ENCODE results near the gene CMBL.

The CMBL gene

DNA sequence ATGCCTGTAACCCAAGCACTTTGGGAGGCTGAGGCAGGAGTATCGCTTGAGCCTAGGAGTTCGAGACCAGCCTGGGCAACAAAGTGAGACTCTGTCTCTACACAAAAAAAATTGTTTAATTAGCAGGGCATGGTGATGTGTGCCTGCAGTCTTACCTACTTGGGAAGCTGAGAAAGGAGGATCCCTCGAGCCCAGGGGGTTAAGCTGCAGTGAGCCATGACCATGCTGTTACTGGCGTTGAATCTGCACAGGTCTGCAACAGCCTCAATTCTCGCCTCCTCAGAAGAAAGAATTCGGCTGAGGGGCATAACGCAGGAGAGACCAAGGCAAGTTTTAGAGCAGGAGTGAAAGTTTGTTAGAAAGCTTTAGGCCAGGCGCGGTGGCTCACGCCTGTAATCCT lies 39.6 kb downstream of the CMBL start:
- Histone ChIP-seq H3K4me3 (ENCODE audit: low read length, poor library complexity, severe bottlenecking) (no peak overlapping the region), H3K4me2 (ENCODE audit: low read depth, low read length, poor library complexity, severe bottlenecking) (no peak overlapping the region), H3K9me2 (replicated peaks; ENCODE audit: low read depth, low read length) (no peaks in the 10 kb centered on the region), H3K79me2 (ENCODE audit: insufficient read depth, low read length) (no peaks in the 10 kb centered on the region), H3K4me1 (ENCODE audit: insufficient read depth, low read length, poor library complexity, severe bottlenecking) (no peaks in the 10 kb centered on the region), H3K9me3 (ENCODE audit: insufficient read depth, low read depth, low read length) (no peaks in the 10 kb centered on the region), H4K20me1 (ENCODE audit: insufficient read depth, low read length, poor library complexity, severe bottlenecking) (no peaks in the 10 kb centered on the region), H3K27me3 (ENCODE audit: insufficient read depth, low read length, poor library complexity, severe bottlenecking) (no peaks in the 10 kb centered on the region), H2AFZ (ENCODE audit: low read length) (no peak overlapping the region), H3K36me3 (ENCODE audit: insufficient read depth, low read length) (peaks cover 33% of the 10 kb centered on the region; the same call in 1 of the 2 replicates), H3F3A (ENCODE audit: low read depth) (peaks cover 7% of the 10 kb centered on the region; the same call in 1 of the 2 replicates), H3K9ac (ENCODE audit: low read depth, low read length, poor library complexity, severe bottlenecking) (no peak overlapping the region)
- TF ChIP-seq, protein P1, sequence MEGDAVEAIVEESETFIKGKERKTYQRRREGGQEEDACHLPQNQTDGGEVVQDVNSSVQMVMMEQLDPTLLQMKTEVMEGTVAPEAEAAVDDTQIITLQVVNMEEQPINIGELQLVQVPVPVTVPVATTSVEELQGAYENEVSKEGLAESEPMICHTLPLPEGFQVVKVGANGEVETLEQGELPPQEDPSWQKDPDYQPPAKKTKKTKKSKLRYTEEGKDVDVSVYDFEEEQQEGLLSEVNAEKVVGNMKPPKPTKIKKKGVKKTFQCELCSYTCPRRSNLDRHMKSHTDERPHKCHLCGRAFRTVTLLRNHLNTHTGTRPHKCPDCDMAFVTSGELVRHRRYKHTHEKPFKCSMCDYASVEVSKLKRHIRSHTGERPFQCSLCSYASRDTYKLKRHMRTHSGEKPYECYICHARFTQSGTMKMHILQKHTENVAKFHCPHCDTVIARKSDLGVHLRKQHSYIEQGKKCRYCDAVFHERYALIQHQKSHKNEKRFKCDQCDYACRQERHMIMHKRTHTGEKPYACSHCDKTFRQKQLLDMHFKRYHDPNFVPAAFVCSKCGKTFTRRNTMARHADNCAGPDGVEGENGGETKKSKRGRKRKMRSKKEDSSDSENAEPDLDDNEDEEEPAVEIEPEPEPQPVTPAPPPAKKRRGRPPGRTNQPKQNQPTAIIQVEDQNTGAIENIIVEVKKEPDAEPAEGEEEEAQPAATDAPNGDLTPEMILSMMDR (conservative IDR thresholded peaks at IDR 0.05; ENCODE audit: low read length), result no peak
- TF ChIP-seq EZH2phosphoT487 (IDR thresholded peaks at IDR 0.05; ENCODE audit: borderline replicate concordance), result no peak

GRCh38 chr5:10266839-10267238 lies 40.9 kb downstream of the CMBL start:
- no peaks in the 10 kb centered on the region for H3K9me2 ChIP-seq (replicated peaks; ENCODE audit: low read depth, low read length)
- H3K27me3 ChIP-seq (ENCODE audit: insufficient read depth, low read length, poor library complexity, severe bottlenecking), result no peaks in the 10 kb centered on the region
- no peak overlapping the region for H3K4me2 ChIP-seq (ENCODE audit: low read depth, low read length, poor library complexity, severe bottlenecking)
- no peaks in the 10 kb centered on the region for H4K20me1 ChIP-seq (ENCODE audit: insufficient read depth, low read length, poor library complexity, severe bottlenecking)
- peaks cover 46% of the 10 kb centered on the region for H3K36me3 ChIP-seq (ENCODE audit: insufficient read depth, low read length)
- TF ChIP-seq, protein P1 (conservative IDR thresholded peaks at IDR 0.05; ENCODE audit: low read length), result no peak
- TF ChIP-seq EZH2phosphoT487 (IDR thresholded peaks at IDR 0.05; ENCODE audit: borderline replicate concordance), result no peak
- H3K4me3 ChIP-seq (ENCODE audit: low read length, poor library complexity, severe bottlenecking), result no peak overlapping the region
- H3K79me2 ChIP-seq (ENCODE audit: insufficient read depth, low read length), result no peaks in the 10 kb centered on the region
- no peaks in the 10 kb centered on the region for H3K4me1 ChIP-seq (ENCODE audit: insufficient read depth, low read length, poor library complexity, severe bottlenecking)
- H3K9me3 ChIP-seq (ENCODE audit: insufficient read depth, low read depth, low read length), result no peaks in the 10 kb centered on the region
- no peak overlapping the region for H3K9ac ChIP-seq (ENCODE audit: low read depth, low read length, poor library complexity, severe bottlenecking)
- H3F3A ChIP-seq (ENCODE audit: low read depth), result peaks cover 7% of the 10 kb centered on the region; the same call in 1 of the 2 replicates
- no peak overlapping the region for H2AFZ ChIP-seq (ENCODE audit: low read length)

DNA sequence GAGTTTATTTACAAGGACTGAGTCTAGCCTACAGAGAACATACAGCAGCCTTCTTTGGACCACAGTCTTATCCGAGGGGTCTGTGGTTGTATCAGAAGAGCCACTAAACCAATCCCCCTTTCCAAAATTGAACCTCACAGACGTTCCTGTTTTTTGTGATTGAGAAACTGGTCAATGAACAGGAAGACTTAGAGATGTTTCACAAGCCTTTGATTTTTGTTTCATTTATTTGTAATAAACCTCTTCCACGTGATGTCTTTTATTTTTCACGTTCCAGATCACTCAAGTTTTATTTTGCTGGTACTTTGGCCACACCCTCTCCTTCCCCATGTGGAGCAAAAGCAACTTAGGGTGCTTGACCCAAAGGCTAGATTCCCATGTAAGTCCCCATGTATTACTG lies 41.6 kb downstream of the CMBL start:
- H3K9ac ChIP-seq (ENCODE audit: low read depth, low read length, poor library complexity, severe bottlenecking), result no peak overlapping the region
- no peak overlapping the region for H3K4me2 ChIP-seq (ENCODE audit: low read depth, low read length, poor library complexity, severe bottlenecking)
- no peaks in the 10 kb centered on the region for H3K27me3 ChIP-seq (ENCODE audit: insufficient read depth, low read length, poor library complexity, severe bottlenecking)
- no peaks in the 10 kb centered on the region for H3K9me3 ChIP-seq (ENCODE audit: insufficient read depth, low read depth, low read length)
- no peak overlapping the region for H3K4me3 ChIP-seq (ENCODE audit: low read length, poor library complexity, severe bottlenecking)
- H3K4me1 ChIP-seq (ENCODE audit: insufficient read depth, low read length, poor library complexity, severe bottlenecking), result no peaks in the 10 kb centered on the region
- H4K20me1 ChIP-seq (ENCODE audit: insufficient read depth, low read length, poor library complexity, severe bottlenecking), result peaks cover 3% of the 10 kb centered on the region
- no peak overlapping the region for H2AFZ ChIP-seq (ENCODE audit: low read length)
- H3F3A ChIP-seq (ENCODE audit: low read depth), result peaks cover 7% of the 10 kb centered on the region; the same call in 1 of the 2 replicates
- peaks cover 53% of the 10 kb centered on the region for H3K36me3 ChIP-seq (ENCODE audit: insufficient read depth, low read length)
- no peaks in the 10 kb centered on the region for H3K79me2 ChIP-seq (ENCODE audit: insufficient read depth, low read length)
- TF ChIP-seq, protein P1 (conservative IDR thresholded peaks at IDR 0.05; ENCODE audit: low read length), result no peak
- no peak for TF ChIP-seq EZH2phosphoT487 (IDR thresholded peaks at IDR 0.05; ENCODE audit: borderline replicate concordance)
- no peaks in the 10 kb centered on the region for H3K9me2 ChIP-seq (replicated peaks; ENCODE audit: low read depth, low read length)
